ENCODE results near the gene IL11RA.

GRCh38 chr9:34675869-34676268, 23.9 kb downstream of the IL11RA start:
- no peak for TF ChIP-seq SNRNP70 (optimal IDR thresholded peaks at IDR 0.05; ENCODE audit: low read depth, low read length)
- TF ChIP-seq POLR2A (conservative IDR thresholded peaks at IDR 0.05), result no peak
- no peak for TF ChIP-seq IRF2 (CRISPR knock-in tag; IDR thresholded peaks at IDR 0.05)
- TF ChIP-seq PKNOX1 (IDR thresholded peaks at IDR 0.05), result no peak
- no peak for TF ChIP-seq ZNF277 (CRISPR knock-in tag; IDR thresholded peaks at IDR 0.05; ENCODE audit: borderline replicate concordance)
- no peak for TF ChIP-seq SMAD3 (CRISPR knock-in tag; conservative IDR thresholded peaks at IDR 0.05)
